ENCODE measurements around the gene SPEG. TPM values are rescaled to one million over a fixed set of nuclear protein-coding genes. Genes with fewer than 3 reads are reported as not detected.

SPEG gene
- total and polyA plus RNA-seq, 2 of the 8 experiments (the other 6 are each of a cell fraction or from before 2014, with no cell fraction given), result 19.9 to 32.0 TPM

GRCh38 chr2:219519526-219519916, 84.9 kb downstream of the SPEG start (continued):
- no peak for TF ChIP-seq ATF3 (IDR thresholded peaks at IDR 0.05; ENCODE audit: insufficient read depth, low read depth, low read length)
- TF ChIP-seq, protein P1, sequence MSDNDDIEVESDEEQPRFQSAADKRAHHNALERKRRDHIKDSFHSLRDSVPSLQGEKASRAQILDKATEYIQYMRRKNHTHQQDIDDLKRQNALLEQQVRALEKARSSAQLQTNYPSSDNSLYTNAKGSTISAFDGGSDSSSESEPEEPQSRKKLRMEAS (IDR thresholded peaks at IDR 0.05), result no peak
- no peak for TF ChIP-seq GABPA (IDR thresholded peaks at IDR 0.05; ENCODE audit: borderline replicate concordance, insufficient read depth, low read length)
